ENCODE measurements around the gene AHCY. TPM values are rescaled to one million over a fixed set of nuclear protein-coding genes. Genes with fewer than 3 reads are reported as not detected.

AHCY gene
- total RNA-seq, 1 experiment from 2014 or later, result 265 TPM

- CTCF ChIA-PET, result no interaction called here
Observed at GRCh38 chr20:34334654-34335407, 31.7 kb upstream of the AHCY start.

GRCh38 chr20:34333786-34334185, 30.6 kb upstream of the AHCY start:
- Histone ChIP-seq H3K27me3 (ENCODE audit: low read length) (no peaks in the 10 kb centered on the region), H3K4me3 (ENCODE audit: low read length) (no peak overlapping the region), H3K36me3 (ENCODE audit: low read depth, low read length) (no peaks in the 10 kb centered on the region), H3K9me3 (ENCODE audit: low read length) (no peaks in the 10 kb centered on the region), H3K4me2 (ENCODE audit: low read length) (no peak overlapping the region), H3K79me2 (ENCODE audit: low read length) (no peaks in the 10 kb centered on the region), H3F3A (ENCODE audit: low read length, unreplicated experiment) (peaks cover 3% of the 10 kb centered on the region), H4K20me1 (ENCODE audit: low read length) (no peaks in the 10 kb centered on the region), H3K4me1 (ENCODE audit: insufficient read depth, low read length) (peaks cover 25% of the 10 kb centered on the region), H2AFZ (ENCODE audit: low read length) (no peak overlapping the region), H3K27ac (ENCODE audit: low read length) (peak overlapping the region; percentile 97), H3K9ac (ENCODE audit: low read length) (no peak overlapping the region; the same call in 1 of the 2 replicates), H3K9me2 (replicated peaks; ENCODE audit: low read length) (no peaks in the 10 kb centered on the region)
- intact Hi-C loops (cut with micrococcal nuclease), result no loop called here
- DNase-seq (no peak), ATAC-seq (no peak)
- TF ChIP-seq EZH2 (IDR thresholded peaks at IDR 0.05; ENCODE audit: low read length, unreplicated experiment) (no peak), EZH2phosphoT487 (IDR thresholded peaks at IDR 0.05; ENCODE audit: borderline replicate concordance, low read length) (no peak), CTCF (conservative IDR thresholded peaks at IDR 0.05; ENCODE audit: low read depth, low read length) (no peak)
- no TSS peak for BruUV-seq (replicated peaks)
- POLR2A ChIA-PET (ENCODE audit: unreplicated experiment), result no interaction called here
- CTCF ChIA-PET, result no interaction called here

More at GRCh38 chr20:34334654-34335407, 31.7 kb upstream of the AHCY start:
- Histone ChIP-seq H3K4me1 (ENCODE audit: insufficient read depth, low read length) (peaks cover 25% of the 10 kb centered on the region), H3K79me2 (ENCODE audit: low read length) (no peaks in the 10 kb centered on the region), H3F3A (ENCODE audit: low read length, unreplicated experiment) (peaks cover 3% of the 10 kb centered on the region), H3K4me3 (ENCODE audit: low read length) (0 out of 2 replicates have a peak overlapping the region, but pooled peaks have one; percentile 2), H3K27me3 (ENCODE audit: low read length) (no peaks in the 10 kb centered on the region), H3K9me3 (ENCODE audit: low read length) (no peaks in the 10 kb centered on the region), H3K36me3 (ENCODE audit: low read depth, low read length) (no peaks in the 10 kb centered on the region), H2AFZ (ENCODE audit: low read length) (0 out of 2 replicates have a peak overlapping the region, but pooled peaks have one; percentile 15), H3K27ac (ENCODE audit: low read length) (peak overlapping the region; percentile 97), H3K4me2 (ENCODE audit: low read length) (peak overlapping the region; percentile 64), H4K20me1 (ENCODE audit: low read length) (no peaks in the 10 kb centered on the region), H3K9me2 (replicated peaks; ENCODE audit: low read length) (no peaks in the 10 kb centered on the region), H3K9ac (ENCODE audit: low read length) (peak overlapping the region; percentile 84)
- POLR2A ChIA-PET (ENCODE audit: unreplicated experiment), result interaction anchor here (1.0 kb wide), 1 partner anchor 29 kb away, joined by 5 read pairs; the partner anchor contains the start of gene ITCH
- TF ChIP-seq EZH2 (IDR thresholded peaks at IDR 0.05; ENCODE audit: low read length, unreplicated experiment), result no peak
- no peak for TF ChIP-seq EZH2phosphoT487 (IDR thresholded peaks at IDR 0.05; ENCODE audit: borderline replicate concordance, low read length)
- TF ChIP-seq CTCF (conservative IDR thresholded peaks at IDR 0.05; ENCODE audit: low read depth, low read length), result no peak
- intact Hi-C loops (cut with micrococcal nuclease), result no loop called here
- DNase-seq, result peak; percentile 86
- peak; percentile 86 for ATAC-seq
- no TSS peak for BruUV-seq (replicated peaks)

All from PC-3 (cell line).